HG02973 (cell line): ENCODE measurements around the gene FBXL17.

Experiments
- ATAC-seq: cut with Tn5 transposase; IDR thresholded peaks from one replicate; pipeline ENCODE4 v1.9.1; 2021; ENCODE audit warnings: moderate library complexity; ENCODE audit not compliant: unreplicated experiment

Gene FBXL17

DNA sequence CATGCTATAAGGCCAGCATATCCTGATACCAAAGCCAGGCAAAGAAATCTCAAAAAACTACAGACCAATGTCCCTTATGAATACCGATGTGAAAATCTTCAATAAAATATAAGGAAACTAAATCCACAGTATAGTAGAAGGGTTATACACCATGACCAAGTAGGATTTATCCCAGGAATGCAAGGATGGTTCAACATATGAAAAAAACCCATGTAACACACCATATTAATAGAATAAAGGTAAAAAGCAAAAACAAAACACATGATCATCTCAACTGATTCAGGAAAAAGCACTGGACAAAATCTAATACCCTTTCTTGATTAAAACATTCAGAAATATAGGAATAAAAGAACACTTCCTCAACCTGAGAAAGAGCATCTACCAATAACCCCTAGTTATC lies 6.1 kb downstream of the FBXL17 start:
- ATAC-seq, result no peak

DNA sequence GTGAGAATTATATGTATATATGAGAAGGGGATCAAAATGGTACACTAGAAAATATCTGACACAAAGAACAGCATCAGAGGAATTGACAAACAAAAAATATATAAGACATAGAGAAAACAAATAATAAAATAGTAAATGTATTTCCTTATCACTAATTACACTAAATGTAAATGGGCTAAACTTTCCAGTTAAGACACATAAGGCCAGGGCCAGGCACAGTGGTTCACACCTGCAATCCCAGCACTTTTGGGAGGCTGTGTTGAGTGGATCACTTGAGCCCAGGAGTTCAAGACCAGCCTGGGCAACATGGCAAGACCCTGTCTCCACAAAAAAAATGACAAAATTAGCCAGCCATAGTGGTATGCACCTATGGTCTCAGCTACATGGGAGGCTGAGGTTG lies 8.5 kb downstream of the FBXL17 start:
- ATAC-seq, result no peak

- no peak for ATAC-seq
Observed at GRCh38 chr5:108372369-108372768, 9.5 kb downstream of the FBXL17 start.

DNA sequence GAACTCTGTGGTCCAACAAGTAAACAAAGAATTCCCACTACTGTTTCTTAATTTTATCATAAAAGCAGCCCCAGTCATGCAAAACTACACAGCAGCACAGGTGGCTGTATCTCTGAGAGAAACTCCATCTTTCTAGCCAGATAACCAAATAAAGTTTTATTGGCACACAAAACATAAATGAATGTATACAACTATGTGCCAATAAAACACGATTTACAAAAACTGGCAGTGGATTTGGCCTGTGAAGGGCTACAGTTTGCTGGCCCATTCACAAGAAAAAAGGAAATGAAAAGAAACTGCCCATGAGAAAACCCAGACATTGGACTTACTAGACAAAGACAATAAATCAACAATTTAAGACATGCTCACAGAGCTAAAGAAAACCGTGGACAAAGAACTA lies 10.6 kb downstream of the FBXL17 start:
- no peak for ATAC-seq

DNA sequence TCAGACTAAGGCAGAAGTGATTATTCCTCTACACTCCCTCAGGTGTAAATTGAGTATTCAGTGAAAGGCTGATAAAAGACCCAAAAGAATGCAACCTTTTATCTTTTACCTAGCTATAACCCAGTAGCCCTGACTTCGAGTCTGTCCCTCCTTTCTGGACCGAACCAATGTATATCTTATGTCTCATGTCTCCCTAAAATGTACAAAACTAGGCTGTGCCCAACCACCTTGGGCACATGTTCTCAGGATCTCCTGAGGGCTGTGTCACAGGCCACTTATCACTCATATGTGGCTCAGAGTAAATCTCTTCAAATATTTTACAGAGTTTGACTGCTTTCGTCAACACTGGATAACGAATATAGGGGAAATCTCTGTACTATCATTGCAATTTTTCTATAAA lies 12.7 kb downstream of the FBXL17 start:
- no peak for ATAC-seq

DNA sequence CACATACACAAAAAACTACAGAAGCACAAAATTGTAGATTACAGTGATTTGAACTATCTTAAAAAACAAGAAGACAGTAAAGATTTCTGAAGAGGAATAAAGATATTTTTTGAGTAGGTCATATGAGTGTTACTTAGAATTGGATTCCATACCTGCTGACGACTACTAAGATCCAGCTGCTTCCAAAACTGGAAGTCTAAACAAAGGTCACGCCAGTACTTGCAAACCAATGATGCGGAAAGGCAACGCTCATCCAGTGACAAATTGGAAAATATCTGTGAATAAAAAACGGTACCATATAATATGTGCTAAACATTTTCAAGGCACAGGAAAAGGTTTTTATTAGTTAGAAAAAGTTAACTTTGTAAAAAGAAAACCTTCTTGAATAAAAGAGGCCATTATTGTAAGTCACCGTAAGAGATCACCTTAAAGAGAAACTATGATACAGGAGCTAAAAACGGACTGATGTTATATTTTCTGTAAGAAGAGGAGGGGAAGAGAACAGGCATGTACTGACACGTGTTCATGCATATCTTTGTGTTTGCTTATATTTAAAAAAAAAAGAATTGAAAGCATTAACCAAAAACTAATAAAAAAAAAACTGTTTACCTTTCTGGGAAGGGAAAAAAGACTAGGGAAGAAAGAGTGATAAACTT lies 14.1 kb downstream of the FBXL17 start:
- ATAC-seq, result no peak

DNA sequence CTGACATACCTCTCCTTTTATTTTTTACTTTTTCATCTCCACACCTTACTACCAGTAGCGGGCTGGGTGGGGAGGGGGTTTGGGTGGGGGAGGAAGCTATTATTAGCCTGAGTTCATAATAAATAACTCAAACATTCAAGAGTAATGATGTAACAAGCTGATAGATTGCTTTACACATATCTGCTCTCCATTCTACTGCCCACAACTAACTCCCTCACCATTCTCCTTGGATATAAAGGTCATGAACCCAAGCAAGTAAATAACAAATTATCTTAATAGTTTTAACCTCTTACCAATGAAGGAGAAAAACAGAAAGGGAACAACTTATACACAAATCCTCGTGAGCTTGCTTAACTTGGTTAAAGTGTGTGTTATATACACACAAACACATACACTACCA lies 15.4 kb downstream of the FBXL17 start:
- no peak for ATAC-seq

DNA sequence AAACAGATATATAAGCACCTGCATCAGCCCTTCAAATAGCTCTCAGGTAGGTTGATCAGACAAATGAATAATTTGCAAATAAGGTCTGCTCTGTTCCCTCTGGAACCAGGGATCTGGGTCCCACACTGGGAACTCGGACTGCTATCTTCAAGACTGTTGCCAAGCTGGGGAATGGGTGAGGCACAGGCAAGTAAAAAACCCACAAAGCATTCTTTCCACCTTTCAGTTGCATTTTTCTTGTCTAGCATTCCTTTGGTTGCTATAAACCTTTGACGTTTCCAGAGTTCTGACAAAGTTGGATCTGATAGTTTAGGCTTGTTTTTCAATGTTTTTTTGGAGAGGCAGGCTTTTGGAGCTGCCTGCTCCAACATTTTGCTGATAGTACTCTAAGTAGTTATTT lies 20.1 kb downstream of the FBXL17 start:
- no peak for ATAC-seq

GRCh38 chr5:108361239-108361638 lies 20.7 kb downstream of the FBXL17 start:
- ATAC-seq, result no peak

GRCh38 chr5:108360280-108360679 lies 21.6 kb downstream of the FBXL17 start:
- no peak for ATAC-seq

- ATAC-seq, result no peak
Observed at GRCh38 chr5:108356286-108356685, 25.6 kb downstream of the FBXL17 start.

DNA sequence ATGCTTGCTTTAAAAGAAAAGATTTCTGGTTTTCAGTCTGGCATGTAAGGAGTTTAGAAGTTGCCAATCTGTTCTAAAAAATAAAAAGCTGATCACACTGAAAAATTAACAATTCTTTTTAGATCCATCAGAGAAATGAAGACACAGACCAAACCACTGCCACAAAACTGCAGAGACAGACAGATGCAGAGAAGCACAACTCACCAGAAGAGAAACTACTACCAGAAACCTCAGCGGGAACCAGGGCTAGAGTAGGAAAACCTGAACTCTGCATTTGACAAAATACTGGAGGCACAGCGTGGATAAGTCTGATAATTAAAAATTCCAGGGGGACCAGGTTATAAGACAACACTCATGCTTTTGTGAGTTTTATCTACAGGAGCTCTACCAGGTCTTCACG lies 28.8 kb downstream of the FBXL17 start:
- no peak for ATAC-seq

GRCh38 chr5:108345541-108346171 lies 36.2 kb downstream of the FBXL17 start:
- peak; percentile 77 for ATAC-seq

GRCh38 chr5:108344103-108344822 lies 37.6 kb downstream of the FBXL17 start:
- ATAC-seq, result no peak

DNA sequence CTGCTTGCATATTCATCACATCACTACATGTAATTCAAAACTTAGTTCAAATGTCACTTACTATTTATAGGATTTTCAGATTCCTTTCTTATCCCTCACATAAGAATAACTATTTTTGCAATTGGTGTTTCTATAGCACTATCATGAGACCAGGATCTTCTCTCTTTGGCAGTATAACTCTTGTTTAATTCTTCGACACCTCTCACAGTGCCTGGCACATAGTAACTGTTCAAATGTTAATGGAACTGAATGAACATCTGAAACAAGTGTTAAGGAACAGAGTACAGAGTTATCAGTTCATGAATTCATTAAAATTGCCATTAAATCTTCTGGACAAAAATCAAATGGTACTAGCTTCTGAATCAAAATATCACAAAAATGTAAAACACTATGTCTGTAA lies 40.0 kb downstream of the FBXL17 start:
- no peak for ATAC-seq

- no peak for ATAC-seq
Observed at GRCh38 chr5:108340131-108340530, 41.8 kb downstream of the FBXL17 start.

GRCh38 chr5:108339220-108339619 lies 42.7 kb downstream of the FBXL17 start:
- ATAC-seq, result no peak

DNA sequence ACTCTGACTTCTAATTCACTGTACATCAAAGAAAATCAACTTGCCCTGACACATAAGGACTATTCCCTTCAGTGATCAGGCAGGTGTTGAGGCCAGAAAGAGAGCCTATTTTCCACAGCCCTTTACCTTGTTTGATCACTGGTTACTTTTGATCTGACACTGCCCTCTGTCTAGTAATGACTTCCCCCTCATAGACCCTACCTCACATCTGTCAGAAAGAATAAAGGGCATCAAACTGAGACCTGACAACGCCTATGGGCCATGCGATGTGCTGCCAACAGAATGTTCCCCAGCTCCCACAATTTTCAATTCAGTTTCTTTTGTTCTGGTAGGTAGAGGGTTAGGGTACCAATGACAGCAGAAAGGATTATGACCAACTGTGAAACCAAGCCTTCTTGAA lies 47.7 kb downstream of the FBXL17 start:
- ATAC-seq, result no peak

GRCh38 chr5:108326982-108327381 lies 54.9 kb downstream of the FBXL17 start:
- no peak for ATAC-seq

GRCh38 chr5:108324886-108325285 lies 57.0 kb downstream of the FBXL17 start:
- ATAC-seq, result no peak

DNA sequence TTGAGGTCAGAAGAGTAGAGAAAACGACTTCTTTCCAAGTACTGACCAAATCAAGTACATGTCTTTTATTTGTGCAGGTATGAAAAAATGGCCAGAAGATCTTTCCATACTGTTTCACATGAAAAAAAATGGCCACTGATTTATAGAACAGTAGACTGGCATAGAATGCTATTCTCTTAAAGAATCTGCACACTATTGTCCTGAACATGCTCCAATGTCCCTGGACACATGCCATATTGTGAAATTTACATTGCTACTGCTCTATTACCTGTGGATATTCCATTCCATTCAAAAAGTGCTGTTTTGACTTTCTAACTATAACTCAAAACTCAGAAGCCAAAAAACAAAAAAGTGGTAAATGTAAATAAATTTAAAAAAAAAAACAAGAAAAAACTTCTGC lies 60.6 kb downstream of the FBXL17 start:
- ATAC-seq, result no peak

DNA sequence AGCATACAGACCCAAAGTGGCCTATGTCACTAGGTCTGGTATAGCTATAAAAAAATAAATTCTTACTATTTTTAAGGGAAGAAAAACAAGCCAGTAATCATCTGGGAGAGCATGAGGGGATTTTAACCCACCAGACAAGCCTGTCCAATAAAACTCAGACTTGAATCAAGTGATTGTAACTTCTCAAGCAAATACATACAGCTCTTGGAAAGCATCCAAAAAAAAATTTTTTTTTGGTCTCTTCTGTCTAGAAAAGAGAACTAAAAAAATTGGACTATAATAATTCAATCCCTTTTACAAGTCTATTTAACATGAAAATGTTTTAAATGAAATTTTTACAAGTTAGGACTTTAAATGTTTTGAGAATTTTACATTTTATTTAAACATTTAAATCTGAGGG lies 61.7 kb downstream of the FBXL17 start:
- no peak for ATAC-seq
